HCT116 (cell line): ENCODE results near the gene PC. TPM values are rescaled to one million over a fixed set of nuclear protein-coding genes. Genes with fewer than 3 reads are reported as not detected.

Source experiments
- ATAC-seq: fragments of 200-7000 bp; cut with Tn5 transposase; 2 replicates; pipeline ENCODE4 v1.9.1; 2020; ENCODE audit warnings: mild to moderate bottlenecking, moderate library complexity
- BruUV-seq: library from RNA; stranded (reverse); fragments of 400-500 nt; replicated peaks from 2 replicates; lab custom pipeline; 2021; lab: Mats Ljungman, UMichigan
- CTCF ChIA-PET: fragments of 300-600 bp; sonication (Branson Sonifier 250); formaldehyde crosslinking; loops from one replicate; lab custom pipeline; 2021; ENCODE audit warnings: antibody characterized with exemption; lab: Charles Lee
- POLR2A ChIA-PET: fragments of 300-600, 350-600 bp; sonication (Branson Sonifier 250); formaldehyde crosslinking; loops from one replicate; lab custom pipeline; 2021; ENCODE audit warnings: antibody characterized with exemption; lab: Charles Lee
- RAD21 ChIA-PET, 2 experiments: fragments of 300-600 bp; sonication (Branson Sonifier 250); formaldehyde crosslinking; loops; one replicate each; lab custom pipeline; 2023; ENCODE audit warnings: low total read pairs in 2 of 2; ENCODE audit not compliant: uncharacterized antibody in 2 of 2, unreplicated experiment in 2 of 2, low non-redundant PET in 1 of 2; lab: Charles Lee
- DNase-seq: peaks from one replicate; pipeline ENCODE4 v3.0.0-alpha.2; 2010; ENCODE audit warnings: low read depth, low spot score
- H2AFZ ChIP-seq: fragments of 200-600 bp; shearing (Covaris generic), sonication (generic); 2 replicates; pipeline ENCODE4 v1.6.1; 2017; ENCODE audit warnings: low read depth, mixed run types, mixed read lengths, antibody characterized with exemption, low read length; ENCODE audit not compliant: poor library complexity, severe bottlenecking
- H3K27ac ChIP-seq: 2 replicates; pipeline ENCODE4 v1.5.1; 2012; ENCODE audit warnings: low read depth, low read length
- H3K27me3 ChIP-seq: fragments of 200-600 bp; sonication (generic); 2 replicates; pipeline ENCODE4 v1.6.1; 2016; ENCODE audit warnings: mixed run types, low read length, mixed read lengths; ENCODE audit not compliant: insufficient read depth
- H3K36me3 ChIP-seq, 2 experiments: fragments of 200-500 bp in 1 of 2; fragments of 200-600 bp in 1 of 2; sonication (Bioruptor generic) in 1 of 2; sonication (generic) in 1 of 2; 2 replicates each; pipeline versions ENCODE4 v1.5.1 to v1.6.1; 2014 to 2016; ENCODE audit warnings: low read length in 2 of 2, inconsistent platforms in 1 of 2, mixed read lengths in 1 of 2, mixed run types in 1 of 2; ENCODE audit not compliant: insufficient read depth in 2 of 2, control insufficient read depth in 1 of 2
- H3K4me1 ChIP-seq, 2 experiments: fragments of 200-600 bp in 1 of 2; sonication (generic) in 1 of 2; 2 replicates each; pipeline versions ENCODE4 v1.5.1 to v1.6.1; 2012 to 2017; ENCODE audit warnings: low read length in 2 of 2, inconsistent platforms in 1 of 2, mild to moderate bottlenecking in 1 of 2, mixed read lengths in 1 of 2, mixed run types in 1 of 2, moderate library complexity in 1 of 2; ENCODE audit not compliant: insufficient read depth in 2 of 2, control insufficient read depth in 1 of 2
- H3K4me2 ChIP-seq: fragments of 200-600 bp; sonication (generic); 2 replicates; pipeline ENCODE4 v1.6.1; 2017; ENCODE audit warnings: mixed run types, low read length, mixed read lengths
- H3K4me3 ChIP-seq, 2 experiments: fragments of 200-600 bp in 1 of 2; sonication (generic) in 1 of 2; replicated peaks in 1 of 2; 2 replicates each; pipeline ENCODE4 v1.5.1; 2011 to 2016; ENCODE audit warnings: low read length in 2 of 2, control low read depth in 1 of 2, low read depth in 1 of 2, mild to moderate bottlenecking in 1 of 2, mixed read lengths in 1 of 2, mixed run types in 1 of 2
- H3K79me2 ChIP-seq: fragments of 200-600 bp; sonication (generic); 2 replicates; pipeline ENCODE4 v1.6.1; 2017; ENCODE audit warnings: mild to moderate bottlenecking, mixed run types, low read length, moderate library complexity, mixed read lengths; ENCODE audit not compliant: insufficient read depth
- H3K9ac ChIP-seq: fragments of 200-600 bp; sonication (generic); 2 replicates; pipeline ENCODE4 v1.6.1; 2016; ENCODE audit warnings: low read length, mixed read lengths
- H3K9me2 ChIP-seq: fragments of 200-600 bp; sonication (generic), shearing (Covaris generic); 2 replicates; pipeline ENCODE4 v1.6.1; 2017; ENCODE audit warnings: mixed run types, mild to moderate bottlenecking, moderate library complexity; ENCODE audit not compliant: insufficient read depth
- H3K9me3 ChIP-seq, 2 experiments: fragments of 200-500 bp in 1 of 2; fragments of 200-600 bp in 1 of 2; sonication (Bioruptor generic) in 1 of 2; sonication (generic) in 1 of 2; 2 replicates each; pipeline ENCODE4 v1.6.1; 2014 to 2017; ENCODE audit warnings: low read length in 2 of 2, mixed read lengths in 2 of 2, inconsistent platforms in 1 of 2, low read depth in 1 of 2, mild to moderate bottlenecking in 1 of 2, mixed run types in 1 of 2, moderate library complexity in 1 of 2; ENCODE audit not compliant: control insufficient read depth in 1 of 2, insufficient read depth in 1 of 2
- H4K20me1 ChIP-seq: fragments of 200-600 bp; sonication (generic), shearing (Covaris generic); 2 replicates; pipeline ENCODE4 v1.6.1; 2017; ENCODE audit warnings: mixed run types, mild to moderate bottlenecking, moderate library complexity; ENCODE audit not compliant: insufficient read depth
- CBX3 ChIP-seq: IDR thresholded peaks from 2 replicates; pipeline ENCODE4 v1.6.1; 2012; ENCODE audit warnings: low read depth
- EGR1 ChIP-seq: IDR thresholded peaks from 2 replicates; pipeline ENCODE4 v1.6.1; 2012; ENCODE audit warnings: low read depth
- ELF1 ChIP-seq: IDR thresholded peaks from 2 replicates; pipeline ENCODE4 v1.6.1; 2012; ENCODE audit warnings: low read depth, borderline replicate concordance
- EZH2 ChIP-seq: fragments of 200-600 bp; sonication (generic); IDR thresholded peaks from 2 replicates; pipeline ENCODE4 v1.6.1; 2017; ENCODE audit warnings: antibody characterized with exemption, mixed run types
- EZH2phosphoT487 ChIP-seq: fragments of 200-600 bp; IDR thresholded peaks from 2 replicates; pipeline ENCODE4 v1.6.1; 2018; ENCODE audit warnings: antibody characterized with exemption, borderline replicate concordance
- FOSL1 ChIP-seq: IDR thresholded peaks from 2 replicates; pipeline ENCODE4 v1.6.1; 2012; ENCODE audit warnings: low read depth
- MAX ChIP-seq: IDR thresholded peaks from 2 replicates; pipeline ENCODE4 v1.6.1; 2012
- POLR2A ChIP-seq: IDR thresholded peaks from 2 replicates; pipeline ENCODE4 v1.7.0; 2011; ENCODE audit warnings: borderline replicate concordance; ENCODE audit not compliant: insufficient read depth, insufficient read length; ENCODE audit errors: extremely low read depth
- RAD21 ChIP-seq: IDR thresholded peaks from 2 replicates; pipeline ENCODE4 v1.6.1; 2012; ENCODE audit warnings: low read depth, mild to moderate bottlenecking
- SIN3A ChIP-seq: IDR thresholded peaks from 2 replicates; pipeline ENCODE4 v1.6.1; 2012; ENCODE audit warnings: low read depth
- SRF ChIP-seq: IDR thresholded peaks from 2 replicates; pipeline ENCODE4 v1.6.1; 2012; ENCODE audit warnings: low read depth
- YY1 ChIP-seq: IDR thresholded peaks from 2 replicates; pipeline ENCODE4 v1.6.1; 2011; ENCODE audit warnings: low read length, low read depth, moderate library complexity, mild to moderate bottlenecking; ENCODE audit not compliant: insufficient replicate concordance; ENCODE audit errors: extremely low read depth
- ZNF274 ChIP-seq: fragments of 200-500 bp; sonication (Bioruptor generic); IDR thresholded peaks from 2 replicates; pipeline ENCODE4 v1.6.1; 2014; ENCODE audit warnings: mild to moderate bottlenecking, low read depth, low read length, inconsistent platforms
- intact Hi-C: fragments of 100-400 bp; cut with micrococcal nuclease; formaldehyde crosslinking; loops from 2 replicates; pipeline ENCODE4 v1.10.0; 2022
- total RNA-seq: library from RNA; stranded (reverse); gene quantifications from one replicate; pipeline ENCODE4 v1.2.1, GENCODE V29; 2021; ENCODE audit not compliant: unreplicated experiment

The PC gene
- total RNA-seq, 1 experiment from 2014 or later: 24.1 TPM

DNA sequence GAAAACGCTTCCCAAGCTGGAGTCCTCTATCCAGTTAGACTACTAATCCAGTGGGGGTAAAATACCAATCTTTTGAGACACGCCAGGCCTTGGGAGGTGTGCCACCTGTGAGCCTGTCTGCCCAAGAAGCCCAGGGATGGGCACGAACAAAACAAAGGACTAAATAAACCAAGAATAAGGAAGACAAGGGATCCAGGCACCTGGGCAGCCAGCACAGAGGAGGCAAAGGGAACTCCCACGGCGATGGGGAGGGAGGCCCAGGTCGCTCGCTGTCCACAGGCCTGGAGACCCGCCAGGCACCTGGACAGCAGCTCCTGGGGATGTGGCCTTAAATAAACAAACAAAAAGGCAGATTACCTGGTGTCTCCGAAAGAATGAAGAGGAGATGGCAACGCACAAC, 69.9 kb downstream of the PC start:
- H3K36me3 ChIP-seq: no peaks in the 10 kb centered on the region
- DNase-seq: no peak
- TF ChIP-seq SIN3A (no peak), EZH2phosphoT487 (no peak), MAX (no peak), RAD21 (no peak), FOSL1 (no peak), SRF (no peak), CBX3 (no peak), YY1 (no peak), ZNF274 (no peak), POLR2A (no peak), EZH2 (no peak), EGR1 (no peak), ELF1 (no peak)
- TF ChIP-seq, all 23 proteins: peak for 0
- Histone ChIP-seq H3K4me2 (peak overlapping the region; percentile 75; the same call in 1 of the 2 replicates), H2AFZ (no peak overlapping the region), H3K9me3 (no peaks in the 10 kb centered on the region), H3K79me2 (no peaks in the 10 kb centered on the region), H3K27ac (no peak overlapping the region; the same call in 1 of the 2 replicates), H3K4me3 (no peak overlapping the region), H3K4me1 (peaks cover 76 to 94% of the 10 kb centered on the region in 2 experiments), H4K20me1 (no peaks in the 10 kb centered on the region), H3K27me3 (no peaks in the 10 kb centered on the region), H3K9ac (no peak overlapping the region), H3K9me2 (no peaks in the 10 kb centered on the region)
- ChIA-PET RAD21 (no interaction called here), POLR2A (no interaction called here), CTCF (interaction anchor here (1.7 kb wide), 1 partner anchor 11 kb away, joined by 3 read pairs; no protein-coding TSS in a partner anchor)
- intact Hi-C loops: loop anchor here (10.0 kb wide), 1 partner anchor 67 kb away; the partner anchor contains the start of gene PC
- ATAC-seq: no peak
- no TSS peak for BruUV-seq
